HEK293T (cell line): ENCODE results near the gene CDC34.

ENCODE experiments used
- BHLHE40 ChIP-seq: fragments of 450-650 bp; IDR thresholded peaks from 2 replicates; pipeline ENCODE4 v1.6.1; 2016; ENCODE audit warnings: mild to moderate bottlenecking, moderate library complexity, borderline replicate concordance
- ELF4 ChIP-seq: fragments of 450-650 bp; IDR thresholded peaks from 2 replicates; pipeline ENCODE4 v1.6.1; 2017; ENCODE audit warnings: antibody characterized with exemption
- FOXK2 ChIP-seq: fragments of 450-650 bp; IDR thresholded peaks from 2 replicates; pipeline ENCODE4 v1.6.1; 2016; ENCODE audit warnings: mild to moderate bottlenecking
- HDGF ChIP-seq: fragments of 450-650 bp; IDR thresholded peaks from 2 replicates; pipeline ENCODE4 v1.6.1; 2017; ENCODE audit warnings: antibody characterized with exemption, borderline replicate concordance
- NFRKB ChIP-seq: fragments of 450-650 bp; IDR thresholded peaks from 2 replicates; pipeline ENCODE4 v1.6.1; 2016; ENCODE audit warnings: mild to moderate bottlenecking, moderate library complexity

GRCh38 chr19:556611-557382 is 25.2 kb downstream of the CDC34 start:
- TF ChIP-seq BHLHE40: no peak
- no peak for TF ChIP-seq ELF4
- no peak for TF ChIP-seq HDGF
- no peak for TF ChIP-seq FOXK2
- no peak for TF ChIP-seq NFRKB
